HepG2 (cell line): ENCODE data around the gene PRR30. TPM values are rescaled to one million over a fixed set of nuclear protein-coding genes. Genes with fewer than 3 reads are reported as not detected.
"Not testable (repeated sequence)": the region's sequence is repeated elsewhere in the genome, so short reads cannot be mapped to it uniquely, and the experiment has no call there.

ENCODE experiments used
- ATAC-seq: fragments of 200-7000 bp; cut with Tn5 transposase; 3 replicates; pipeline ENCODE4 v1.9.1; 2020; ENCODE audit warnings: mild to moderate bottlenecking, moderate library complexity
- BruUV-seq: library from RNA; stranded (reverse); fragments of 400-500 nt; replicated peaks from 2 replicates; lab custom pipeline; 2021; lab: Mats Ljungman, UMichigan
- CTCF ChIA-PET: fragments of 300-600 bp; formaldehyde crosslinking; extraction: SDS; loops from one replicate; lab custom pipeline; 2021; ENCODE audit warnings: low total read pairs, inconsistent platforms, low intra/inter-chr PET ratio; lab: Yijun Ruan, JAX
- POLR2A ChIA-PET: fragments of 350-600 bp; sonication (Branson Sonifier 250); formaldehyde crosslinking; loops from one replicate; lab custom pipeline; 2020; ENCODE audit warnings: antibody characterized with exemption, inconsistent platforms; lab: Yijun Ruan, JAX
- DNase-seq: peaks from one replicate; pipeline ENCODE4 v3.0.0-alpha.2; 2015; ENCODE audit warnings: low spot score
- FAIRE-seq: peaks from 3 replicates; lab custom pipeline; 2011; peaks lifted over from hg19 to GRCh38; lab: Jason Lieb, UNC
- H2AFZ ChIP-seq: one replicate; pipeline ENCODE4 v1.6.1; 2011; ENCODE audit warnings: low read length, inconsistent platforms
- H3K27ac ChIP-seq: fragments of 300-600 bp; 3 replicates; pipeline ENCODE4 v1.8.0; 2011; ENCODE audit warnings: mixed run types, mild to moderate bottlenecking, mixed read lengths, low read length, inconsistent platforms; ENCODE audit not compliant: insufficient read depth; ENCODE audit errors: extremely low read length
- H3K27me3 ChIP-seq, 2 experiments: fragments of 200-600 bp in 1 of 2; 2 replicates in 1 of 2; 3 replicates in 1 of 2; pipeline versions ENCODE4 v1.6.0 to v1.8.0; 2011; ENCODE audit warnings: low read length in 2 of 2, mild to moderate bottlenecking in 2 of 2, moderate library complexity in 2 of 2, inconsistent platforms in 1 of 2; ENCODE audit not compliant: insufficient read depth in 2 of 2, control insufficient read depth in 1 of 2
- H3K36me3 ChIP-seq, 2 experiments: fragments of 200-600 bp in 1 of 2; replicated peaks in 1 of 2; 2 replicates in 1 of 2; 3 replicates in 1 of 2; pipeline versions ENCODE4 v1.5.1 to v1.8.0; 2011; ENCODE audit warnings: low read length in 2 of 2, inconsistent platforms in 1 of 2; ENCODE audit not compliant: insufficient read depth in 2 of 2, control insufficient read depth in 1 of 2
- H3K4me1 ChIP-seq: 2 replicates; pipeline ENCODE4 v1.5.1; 2012; ENCODE audit warnings: low read length, inconsistent platforms; ENCODE audit not compliant: insufficient read depth
- H3K4me2 ChIP-seq: 2 replicates; pipeline ENCODE4 v1.6.0; 2011; ENCODE audit warnings: low read depth, low read length, inconsistent platforms
- H3K4me3 ChIP-seq, 3 experiments: fragments of 200-600 bp in 1 of 3; sonication (generic), shearing (Covaris generic) in 1 of 3; replicated peaks in 1 of 3; 2 replicates each; pipeline ENCODE4 v1.5.1; 2011 to 2016; ENCODE audit warnings: low read length in 3 of 3, inconsistent platforms in 2 of 3, low read depth in 2 of 3, mild to moderate bottlenecking in 2 of 3, control low read depth in 1 of 3, mixed read lengths in 1 of 3; ENCODE audit not compliant: insufficient read depth in 1 of 3
- H3K79me2 ChIP-seq: one replicate; pipeline ENCODE4 v1.6.1; 2011; ENCODE audit warnings: low read length, inconsistent platforms; ENCODE audit not compliant: insufficient read depth
- H3K9ac ChIP-seq: 2 replicates; pipeline ENCODE4 v1.6.0; 2011; ENCODE audit warnings: mild to moderate bottlenecking, low read depth, low read length, inconsistent platforms; ENCODE audit not compliant: insufficient read depth
- H3K9me3 ChIP-seq: 2 replicates; pipeline ENCODE4 v1.5.1; 2012; ENCODE audit warnings: mild to moderate bottlenecking, low read length
- H4K20me1 ChIP-seq: 2 replicates; pipeline ENCODE4 v1.6.0; 2011; ENCODE audit warnings: inconsistent platforms, mild to moderate bottlenecking, low read length, moderate library complexity; ENCODE audit not compliant: insufficient read depth
- HOXA9 ChIP-seq: sonication (generic); formaldehyde crosslinking; IDR thresholded peaks from 2 replicates; pipeline ENCODE4 v1.8.1; 2022; ENCODE audit warnings: missing genetic modification reagents, mild to moderate bottlenecking, moderate library complexity, borderline replicate concordance
- NFYB ChIP-seq: sonication (generic); formaldehyde crosslinking; IDR thresholded peaks from 2 replicates; pipeline ENCODE4 v1.4.0; 2020; ENCODE audit warnings: missing genetic modification reagents
- NFYC ChIP-seq: IDR thresholded peaks from 2 replicates; pipeline ENCODE4 v1.6.1; 2016; ENCODE audit warnings: missing genetic modification reagents, missing compliant biosample characterization
- TCF12 ChIP-seq, 2 experiments: fragments of 450-650 bp in 1 of 2; sonication (generic) in 1 of 2; formaldehyde crosslinking in 1 of 2; IDR thresholded peaks; 2 replicates each; pipeline versions ENCODE4 v1.6.1 to v1.8.0; 2017 to 2022; ENCODE audit warnings: antibody characterized with exemption in 1 of 2, mild to moderate bottlenecking in 1 of 2, missing genetic modification reagents in 1 of 2, moderate library complexity in 1 of 2
- ZNF788 ChIP-seq: sonication (generic); formaldehyde crosslinking; IDR thresholded peaks from 2 replicates; pipeline ENCODE4 v1.5.0; 2020; ENCODE audit warnings: mild to moderate bottlenecking, missing genetic modification reagents, borderline replicate concordance
- WGBS: methylation state at CpG from one replicate; pipeline ENCODE4 v1.1.6; 2017; ENCODE audit warnings: low lambda C conversion rate; 5-methylcytosine and 5-hydroxymethylcytosine counted together
- in situ Hi-C: cut with HindIII; loops from 2 replicates; pipeline ENCODE4 v1.10.0; 2017; ENCODE audit warnings: low pct_unique_long_range_greater_than_20kb; ENCODE audit not compliant: extremely low pct_ligation_motif_present
- intact Hi-C: fragments of 100-400 bp; cut with micrococcal nuclease; formaldehyde crosslinking; loops from one replicate; pipeline ENCODE4 v1.10.0; 2022; ENCODE audit not compliant: unreplicated experiment
- polyA plus RNA-seq, 8 experiments: library from polyadenylated mRNA; depleted of rRNA in 3 of 8; stranded (reverse) in 7 of 8; unstranded in 1 of 8; fragments of >200 nt; fragmentation: Illumina TruSeq in 4 of 8; extraction: Trizol in 4 of 8; gene quantifications; 2 replicates each; pipeline versions ENCODE4 v1.2.1 to v1.2.3, GENCODE V29; 2011 to 2016; ENCODE audit warnings: low read depth in 4 of 8, missing spikeins in 1 of 8, mixed read lengths in 1 of 8; ENCODE audit not compliant: insufficient read depth in 1 of 8
- total RNA-seq, 5 experiments: library from RNA; depleted of rRNA; stranded (reverse); fragments of >200 nt; fragmentation: Illumina TruSeq; extraction: Trizol; gene quantifications; 2 replicates each; pipeline ENCODE4 v1.2.3, GENCODE V29; 2016; ENCODE audit warnings: low read depth in 1 of 5
- TF ChIP-seq, protein P1 (sequence below): sonication (generic); formaldehyde crosslinking; IDR thresholded peaks from 2 replicates; pipeline ENCODE4 v1.4.0; 2020; ENCODE audit warnings: mild to moderate bottlenecking, missing genetic modification reagents

Gene PRR30
- total and polyA plus RNA-seq, 2 of the 13 experiments (the other 11 are each of a cell fraction or from before 2014, with no cell fraction given) = not detected

DNA sequence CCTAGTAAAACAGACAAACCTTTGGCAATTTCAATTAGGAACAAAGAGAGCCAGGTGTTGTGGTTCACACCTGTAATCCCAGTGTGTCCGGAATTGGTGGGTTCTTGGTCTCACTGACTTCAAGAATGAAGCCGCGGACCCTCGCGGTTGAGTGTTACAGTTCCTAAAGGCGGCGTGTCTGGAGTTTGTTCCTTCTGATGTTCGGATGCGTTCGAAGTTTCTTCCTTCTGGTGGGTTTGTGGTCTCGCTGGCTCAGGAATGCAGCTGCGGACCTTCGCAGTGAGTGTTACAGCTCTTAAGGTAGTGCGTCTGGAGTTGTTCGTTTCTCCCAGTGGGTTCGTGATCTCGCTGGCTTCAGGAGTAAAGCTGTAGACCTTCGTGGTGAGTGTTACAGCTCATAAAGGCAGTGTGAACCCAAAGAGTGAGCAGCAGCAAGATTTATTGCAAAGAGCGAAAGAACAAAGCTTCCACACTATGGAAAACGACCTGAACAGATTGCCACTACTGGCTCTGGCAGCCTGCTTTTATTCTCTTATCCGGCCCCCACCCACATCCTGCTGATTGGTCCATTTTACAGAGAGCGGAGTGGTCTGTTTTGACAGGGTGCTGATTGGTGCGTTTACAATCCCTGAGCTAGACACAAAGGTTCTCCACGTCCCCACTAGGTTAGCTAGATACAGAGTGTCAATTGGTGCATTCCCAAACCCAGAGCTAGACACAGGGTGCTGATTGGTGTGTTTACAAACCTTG is 28.4 kb downstream of the PRR30 start:
- FAIRE-seq, DNase-seq, H3K4me3 ChIP-seq, in situ Hi-C loops, H2AFZ ChIP-seq, H4K20me1 ChIP-seq, CTCF ChIA-PET, intact Hi-C loops, H3K9ac ChIP-seq, H3K4me2 ChIP-seq, ATAC-seq, H3K9me3 ChIP-seq, H3K27me3 ChIP-seq, H3K36me3 ChIP-seq, BruUV-seq, H3K79me2 ChIP-seq, H3K27ac ChIP-seq: not testable (repeated sequence)
- H3K4me1 ChIP-seq = peaks cover 13% of the 10 kb centered on the region; the same call in 1 of the 2 replicates
- TF ChIP-seq NFYB (CRISPR knock-in tag) = peak; percentile 65
- TF ChIP-seq NFYC (CRISPR knock-in tag) = 0 out of 2 replicates have a peak, but pooled peaks have one; percentile 53
- 86% methylated on average over 24 of the region's 24 CpGs for WGBS
- POLR2A ChIA-PET = interaction anchor here (1.1 to 1.5 kb wide), 3 partner anchors 15 to 23 kb away, joined by 3 read pairs; no protein-coding TSS in a partner anchor

DNA sequence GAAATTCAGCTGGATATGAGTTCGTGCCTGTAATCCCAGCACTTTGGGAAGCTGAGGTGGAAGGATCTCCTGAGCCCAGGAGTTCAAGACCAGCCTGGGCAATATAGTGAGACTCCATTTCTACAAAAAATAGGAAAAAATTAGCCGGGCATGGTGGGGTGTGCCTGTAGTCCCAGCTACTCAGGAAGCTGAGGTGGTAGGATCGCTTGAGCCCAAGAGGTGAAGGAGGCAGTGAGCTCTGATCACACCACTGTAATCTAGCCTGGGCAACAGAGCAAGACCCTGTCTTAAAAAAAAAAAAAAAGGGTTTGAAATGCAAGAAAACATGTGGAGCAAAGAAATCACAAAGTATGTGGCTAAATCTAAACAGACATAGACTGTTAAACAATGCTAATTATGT is 30.1 kb downstream of the PRR30 start:
- WGBS = 87% methylated on average over 3 of the region's 3 CpGs
- Histone ChIP-seq H3K9ac (no peak overlapping the region), H2AFZ (no peak overlapping the region), H3K4me3 (no peak overlapping the region), H3K4me1 (no peaks in the 10 kb centered on the region), H3K79me2 (no peaks in the 10 kb centered on the region), H3K27me3 (no peaks in the 10 kb centered on the region), H3K4me2 (no peak overlapping the region), H3K9me3 (no peaks in the 10 kb centered on the region), H3K36me3 (no peaks in the 10 kb centered on the region), H4K20me1 (no peaks in the 10 kb centered on the region), H3K27ac (no peak overlapping the region)
- in situ Hi-C loops (no loop called here), intact Hi-C loops (no loop called here)
- DNase-seq (no peak), FAIRE-seq (no peak), ATAC-seq (no peak)
- CTCF ChIA-PET = no interaction called here
- POLR2A ChIA-PET = no interaction called here
- no TSS peak for BruUV-seq
- TF ChIP-seq ZNF788 (CRISPR knock-in tag) (no peak), TCF12 (IDR thresholded peaks at IDR 0.05) (no peak), TCF12 (CRISPR knock-in tag; IDR thresholded peaks at IDR 0.05) (no peak), HOXA9 (no peak)
- TF ChIP-seq, protein P1, sequence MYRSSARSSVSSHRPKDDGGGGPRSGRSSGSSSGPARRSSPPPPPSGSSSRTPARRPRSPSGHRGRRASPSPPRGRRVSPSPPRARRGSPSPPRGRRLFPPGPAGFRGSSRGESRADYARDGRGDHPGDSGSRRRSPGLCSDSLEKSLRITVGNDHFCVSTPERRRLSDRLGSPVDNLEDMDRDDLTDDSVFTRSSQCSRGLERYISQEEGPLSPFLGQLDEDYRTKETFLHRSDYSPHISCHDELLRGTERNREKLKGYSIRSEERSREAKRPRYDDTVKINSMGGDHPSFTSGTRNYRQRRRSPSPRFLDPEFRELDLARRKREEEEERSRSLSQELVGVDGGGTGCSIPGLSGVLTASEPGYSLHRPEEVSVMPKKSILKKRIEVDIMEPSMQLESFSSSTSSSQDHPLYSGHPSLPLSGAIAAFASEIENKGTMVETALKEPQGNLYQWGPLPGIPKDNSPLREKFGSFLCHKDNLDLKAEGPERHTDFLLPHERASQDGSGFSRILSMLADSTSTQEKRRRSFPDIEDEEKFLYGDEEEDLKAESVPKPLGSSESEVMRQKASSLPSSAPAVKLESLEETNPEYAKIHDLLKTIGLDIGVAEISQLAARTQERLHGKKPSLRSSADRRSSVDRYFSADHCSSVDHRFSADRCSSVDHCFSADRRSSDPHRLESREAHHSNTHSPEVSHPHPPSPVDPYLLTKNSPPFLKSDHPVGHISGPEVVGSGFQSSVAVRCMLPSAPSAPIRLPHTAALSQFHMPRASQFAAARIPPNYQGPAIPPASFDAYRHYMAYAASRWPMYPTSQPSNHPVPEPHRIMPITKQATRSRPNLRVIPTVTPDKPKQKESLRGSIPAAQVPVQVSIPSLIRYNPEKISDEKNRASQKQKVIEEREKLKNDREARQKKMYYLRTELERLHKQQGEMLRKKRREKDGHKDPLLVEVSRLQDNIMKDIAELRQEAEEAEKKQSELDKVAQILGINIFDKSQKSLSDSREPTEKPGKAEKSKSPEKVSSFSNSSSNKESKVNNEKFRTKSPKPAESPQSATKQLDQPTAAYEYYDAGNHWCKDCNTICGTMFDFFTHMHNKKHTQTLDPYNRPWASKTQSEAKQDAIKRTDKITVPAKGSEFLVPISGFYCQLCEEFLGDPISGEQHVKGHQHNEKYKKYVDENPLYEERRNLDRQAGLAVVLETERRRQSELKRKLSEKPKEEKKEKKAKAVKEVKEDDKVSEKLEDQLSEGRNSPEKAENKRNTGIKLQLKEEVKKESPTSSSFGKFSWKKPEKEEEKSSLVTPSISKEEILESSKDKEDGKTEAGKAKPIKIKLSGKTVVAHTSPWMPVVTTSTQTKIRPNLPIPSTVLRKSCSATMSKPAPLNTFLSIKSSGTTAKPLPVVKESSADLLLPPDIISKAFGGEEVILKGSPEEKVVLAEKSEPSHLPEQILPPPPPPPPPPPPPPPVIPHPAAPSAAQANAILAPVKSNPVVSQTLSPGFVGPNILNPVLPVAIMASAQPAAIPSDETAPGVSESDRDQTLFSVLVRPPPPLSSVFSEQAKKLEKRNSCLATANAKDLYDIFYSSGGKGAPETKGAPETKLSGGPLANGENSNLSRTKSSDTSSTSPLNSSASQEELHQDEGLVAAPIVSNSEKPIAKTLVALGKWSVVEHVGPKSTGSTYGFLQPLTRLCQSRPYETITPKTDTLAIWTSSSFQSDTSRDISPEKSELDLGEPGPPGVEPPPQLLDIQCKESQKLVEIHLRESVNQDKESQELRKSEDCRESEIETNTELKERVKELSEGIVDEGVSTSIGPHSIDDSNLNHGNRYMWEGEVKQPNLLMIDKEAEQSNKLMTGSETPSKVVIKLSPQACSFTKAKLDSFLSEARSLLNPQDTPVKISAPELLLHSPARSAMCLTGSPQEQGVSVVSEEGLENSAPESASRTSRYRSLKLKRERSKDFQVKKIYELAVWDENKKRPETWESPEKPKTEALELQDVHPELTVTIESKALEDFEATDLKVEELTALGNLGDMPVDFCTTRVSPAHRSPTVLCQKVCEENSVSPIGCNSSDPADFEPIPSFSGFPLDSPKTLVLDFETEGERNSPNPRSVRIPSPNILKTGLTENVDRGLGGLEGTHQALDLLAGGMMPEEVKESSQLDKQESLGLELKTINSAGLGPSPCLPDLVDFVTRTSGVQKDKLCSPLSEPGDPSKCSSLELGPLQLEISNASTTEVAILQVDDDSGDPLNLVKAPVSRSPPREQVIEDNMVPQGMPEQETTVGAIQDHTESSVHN (CRISPR knock-in tag) = no peak
